ENCODE results near the gene FFAR2. TPM values are rescaled to one million over a fixed set of nuclear protein-coding genes. Genes with fewer than 3 reads are reported as not detected.

The FFAR2 gene
- polyA plus RNA-seq, 3 donors from 2014 or later: 0.12 to 1.6 (median 0.15) TPM

DNA sequence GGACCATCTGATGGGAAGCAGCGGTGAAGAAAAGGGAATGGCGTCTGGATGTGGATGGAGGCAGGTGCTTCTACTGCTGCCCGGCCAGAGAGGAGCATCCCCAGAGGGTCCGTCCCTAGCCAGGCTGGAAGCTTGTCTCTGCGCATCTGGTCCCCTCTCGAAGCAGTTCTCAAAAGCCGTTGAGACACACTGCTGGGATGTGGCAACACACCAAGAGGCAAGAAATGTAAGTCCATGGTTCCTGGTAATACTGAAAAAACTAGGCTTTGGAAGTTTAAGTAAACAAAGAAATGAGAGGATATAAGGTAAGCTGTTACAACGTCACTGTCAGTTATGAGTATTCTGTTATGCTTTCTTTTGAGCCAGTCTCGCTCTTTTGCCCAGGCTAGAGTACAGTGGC, 15.1 kb upstream of the FFAR2 start:
- Mint-ChIP-seq H3K9me3 (no peaks in the 10 kb centered on the region), H3K27me3 (ENCODE audit: low read depth in 3 of 3) (peaks cover 0 to 4% (median 4%) of the 10 kb centered on the region in 3 donors), H3K4me1 (peaks cover 25 to 42% of the 10 kb centered on the region in 2 donors), H3K4me3 (no peak overlapping the region), H3K27ac (peak overlapping the region in 2 of 6 donors; percentile 31 to 50), H3K36me3 (no peaks in the 10 kb centered on the region)
- no peak for DNase-seq

DNA sequence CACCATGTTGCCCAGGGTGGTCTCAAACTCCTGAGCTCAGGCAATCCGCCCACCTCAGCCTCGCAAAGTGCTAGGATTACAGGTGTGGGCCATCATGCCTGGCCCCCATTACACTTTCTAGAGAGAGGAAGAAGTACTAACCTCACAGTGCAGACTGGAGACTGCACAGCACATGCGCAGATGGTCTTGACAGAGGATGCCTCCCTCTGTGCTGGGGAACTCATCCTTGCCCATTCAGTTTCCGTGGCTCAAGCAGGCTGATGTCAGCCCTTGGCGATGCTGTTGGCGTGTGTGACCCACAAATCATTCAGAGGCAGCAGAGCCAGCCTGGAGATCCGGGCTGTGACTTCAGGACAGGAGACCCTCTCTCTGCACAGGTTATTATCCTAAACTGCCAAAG, 14.6 kb upstream of the FFAR2 start:
- H3K4me1 Mint-ChIP-seq: peaks cover 27 to 42% of the 10 kb centered on the region in 2 donors
- peak overlapping the region in 2 of 6 donors; percentile 49 to 50 for H3K27ac Mint-ChIP-seq
- H3K4me3 Mint-ChIP-seq: no peak overlapping the region
- peaks cover 0 to 4% (median 3%) of the 10 kb centered on the region in 3 donors for H3K27me3 Mint-ChIP-seq (ENCODE audit: low read depth in 3 of 3)
- no peak for DNase-seq
- no peaks in the 10 kb centered on the region for H3K36me3 Mint-ChIP-seq
- H3K9me3 Mint-ChIP-seq: no peaks in the 10 kb centered on the region

GRCh38 chr19:35435896-35436295, 12.2 kb upstream of the FFAR2 start:
- Mint-ChIP-seq H3K4me1 (peaks cover 22 to 32% of the 10 kb centered on the region in 2 donors), H3K9me3 (no peaks in the 10 kb centered on the region), H3K27ac (peak overlapping the region in 5 of 6 donors; percentile 64 to 85 (median 77)), H3K4me3 (peak overlapping the region; percentile 47 to 75 (median 58)), H3K27me3 (ENCODE audit: low read depth in 3 of 3) (peaks cover 2 to 4% (median 3%) of the 10 kb centered on the region in 3 donors), H3K36me3 (no peaks in the 10 kb centered on the region)
- DNase-seq: no peak

DNA sequence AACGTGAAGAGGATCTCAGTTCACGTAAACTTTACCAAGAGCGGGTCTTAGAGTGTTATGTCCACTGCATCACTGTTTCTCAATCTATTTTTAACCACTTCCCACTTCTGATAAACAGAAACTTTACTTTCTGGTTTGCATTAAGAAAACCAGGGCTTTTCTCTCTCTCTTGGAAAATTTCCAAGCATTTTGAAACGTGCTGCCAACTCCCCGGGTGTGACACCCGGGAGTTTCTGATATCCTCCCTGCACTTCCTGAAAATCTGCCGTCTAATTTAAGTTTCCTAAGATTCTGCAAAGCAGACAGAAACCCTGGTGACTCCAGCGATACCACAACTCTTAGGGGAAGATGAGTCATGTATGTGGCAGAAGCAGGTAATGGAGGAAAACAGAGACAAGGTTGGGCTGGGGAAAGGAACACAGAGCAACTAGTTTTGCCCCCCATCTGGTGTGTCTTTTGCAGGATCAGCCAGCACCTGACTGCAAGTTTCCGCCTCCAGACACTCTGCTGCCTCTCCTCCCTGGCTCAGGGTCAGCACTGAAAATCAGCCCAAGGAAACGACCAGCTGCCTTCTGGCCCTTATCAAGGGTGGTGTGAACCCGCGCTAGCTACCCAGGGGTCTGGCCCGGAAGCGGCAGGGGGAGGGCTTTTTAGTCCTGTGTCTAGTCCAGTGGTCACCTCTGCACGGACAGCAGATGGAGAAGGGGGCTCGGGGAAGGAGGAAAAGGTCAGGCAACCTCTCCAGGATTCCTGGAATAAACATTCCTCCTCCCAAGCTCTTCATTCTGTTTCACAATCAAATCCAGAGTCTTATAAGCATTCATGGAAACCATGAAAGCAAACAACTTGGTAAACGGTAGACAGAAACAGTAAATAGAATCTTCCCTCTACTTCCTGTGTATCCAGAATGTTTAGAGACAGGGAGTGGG, 11.3 kb upstream of the FFAR2 start:
- H3K27ac Mint-ChIP-seq: peak overlapping the region; percentile 29 to 85 (median 76)
- H3K36me3 Mint-ChIP-seq: no peaks in the 10 kb centered on the region
- no peaks in the 10 kb centered on the region for H3K9me3 Mint-ChIP-seq
- H3K27me3 Mint-ChIP-seq (ENCODE audit: low read depth in 3 of 3): peaks cover 2 to 4% (median 3%) of the 10 kb centered on the region in 3 donors
- peaks cover 21 to 24% of the 10 kb centered on the region in 2 donors for H3K4me1 Mint-ChIP-seq
- H3K4me3 Mint-ChIP-seq: peak overlapping the region; percentile 47 to 75 (median 58)
- peak; percentile 21 to 31 (median 27) for DNase-seq

DNA sequence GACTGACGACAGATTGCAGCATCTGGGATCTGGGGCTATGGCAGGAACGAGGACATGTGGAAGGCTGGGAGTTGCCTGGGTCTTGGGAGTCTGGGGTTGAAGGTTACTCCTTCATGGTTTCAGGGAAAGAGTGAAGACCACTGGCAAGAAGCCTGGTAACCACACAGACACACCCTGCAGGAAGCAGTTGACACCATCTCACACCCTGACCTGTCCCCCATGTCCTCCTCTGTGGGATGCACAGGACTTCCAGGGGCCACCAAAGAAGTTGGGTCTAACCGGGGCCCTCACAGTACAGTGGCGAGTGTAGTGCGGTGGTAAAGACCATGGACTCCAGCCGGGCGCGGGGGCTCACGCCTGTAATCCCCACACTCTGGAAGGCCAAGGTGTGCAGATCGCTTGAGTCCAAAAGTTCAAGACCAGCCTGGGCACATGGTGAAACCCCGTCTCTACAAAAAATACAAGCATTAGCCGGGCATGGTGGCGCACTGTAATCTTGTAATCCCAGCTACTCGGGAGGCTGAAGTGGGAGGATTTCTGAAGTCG, 10.6 kb upstream of the FFAR2 start:
- H3K4me1 Mint-ChIP-seq: peaks cover 21 to 24% of the 10 kb centered on the region in 2 donors
- no peaks in the 10 kb centered on the region for H3K9me3 Mint-ChIP-seq
- H3K27me3 Mint-ChIP-seq (ENCODE audit: low read depth in 3 of 3): peaks cover 2 to 4% (median 3%) of the 10 kb centered on the region in 3 donors
- DNase-seq: no peak
- H3K27ac Mint-ChIP-seq: peak overlapping the region in 2 of 6 donors; percentile 11 to 57
- H3K4me3 Mint-ChIP-seq: peak overlapping the region in 2 of 5 donors; percentile 10 to 59
- no peaks in the 10 kb centered on the region for H3K36me3 Mint-ChIP-seq

DNA sequence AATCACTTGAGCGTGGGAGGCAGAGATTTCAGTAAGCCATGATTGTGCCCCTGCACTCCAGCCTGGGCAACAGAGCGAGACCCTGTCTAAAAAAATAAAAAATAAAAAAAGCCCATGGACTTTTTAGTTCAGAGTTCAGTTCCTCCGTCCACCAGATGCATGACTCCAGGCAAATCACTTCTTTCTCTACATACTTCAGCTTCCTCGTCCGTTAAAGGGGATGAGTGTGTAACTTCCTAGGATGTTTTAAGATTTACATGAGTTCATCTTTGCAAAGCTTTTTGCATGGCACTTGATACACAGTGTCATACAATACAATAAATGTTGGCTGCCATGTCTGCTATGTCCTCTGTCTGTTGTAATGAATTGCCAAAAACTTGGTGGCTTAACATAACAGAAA, 10.0 kb upstream of the FFAR2 start:
- H3K36me3 Mint-ChIP-seq: no peaks in the 10 kb centered on the region
- H3K27ac Mint-ChIP-seq: peak overlapping the region in 2 of 6 donors; percentile 49 to 62
- H3K4me3 Mint-ChIP-seq: peak overlapping the region in 1 of 5 donors; percentile 41
- no peaks in the 10 kb centered on the region for H3K9me3 Mint-ChIP-seq
- no peak for DNase-seq
- H3K27me3 Mint-ChIP-seq (ENCODE audit: low read depth in 3 of 3): peaks cover 2 to 4% (median 3%) of the 10 kb centered on the region in 3 donors
- peaks cover 21 to 24% of the 10 kb centered on the region in 2 donors for H3K4me1 Mint-ChIP-seq

GRCh38 chr19:35438527-35438926, 9.5 kb upstream of the FFAR2 start:
- peaks cover 2 to 4% (median 3%) of the 10 kb centered on the region in 3 donors for H3K27me3 Mint-ChIP-seq (ENCODE audit: low read depth in 3 of 3)
- peak overlapping the region in 3 of 6 donors; percentile 49 to 62 (median 59) for H3K27ac Mint-ChIP-seq
- no peak for DNase-seq
- H3K4me1 Mint-ChIP-seq: peaks cover 21 to 24% of the 10 kb centered on the region in 2 donors
- H3K9me3 Mint-ChIP-seq: no peaks in the 10 kb centered on the region
- H3K36me3 Mint-ChIP-seq: no peaks in the 10 kb centered on the region
- no peak overlapping the region for H3K4me3 Mint-ChIP-seq

- Mint-ChIP-seq H3K27me3 (ENCODE audit: low read depth in 3 of 3) (peaks cover 2 to 4% (median 3%) of the 10 kb centered on the region in 3 donors), H3K36me3 (no peaks in the 10 kb centered on the region), H3K27ac (peak overlapping the region in 3 of 6 donors; percentile 51 to 76 (median 59)), H3K4me3 (no peak overlapping the region), H3K4me1 (peaks cover 25 to 28% of the 10 kb centered on the region in 2 donors), H3K9me3 (no peaks in the 10 kb centered on the region)
- no peak for DNase-seq
Measured at GRCh38 chr19:35439921-35440320, 8.1 kb upstream of the FFAR2 start.

GRCh38 chr19:35442091-35442490, 6.0 kb upstream of the FFAR2 start:
- Mint-ChIP-seq H3K4me1 (peaks cover 27 to 31% of the 10 kb centered on the region in 2 donors), H3K27ac (peak overlapping the region in 3 of 6 donors; percentile 35 to 68 (median 39)), H3K27me3 (ENCODE audit: low read depth in 3 of 3) (peaks cover 0 to 9% (median 3%) of the 10 kb centered on the region in 3 donors), H3K4me3 (no peak overlapping the region), H3K36me3 (no peaks in the 10 kb centered on the region), H3K9me3 (no peaks in the 10 kb centered on the region)
- no peak for DNase-seq

DNA sequence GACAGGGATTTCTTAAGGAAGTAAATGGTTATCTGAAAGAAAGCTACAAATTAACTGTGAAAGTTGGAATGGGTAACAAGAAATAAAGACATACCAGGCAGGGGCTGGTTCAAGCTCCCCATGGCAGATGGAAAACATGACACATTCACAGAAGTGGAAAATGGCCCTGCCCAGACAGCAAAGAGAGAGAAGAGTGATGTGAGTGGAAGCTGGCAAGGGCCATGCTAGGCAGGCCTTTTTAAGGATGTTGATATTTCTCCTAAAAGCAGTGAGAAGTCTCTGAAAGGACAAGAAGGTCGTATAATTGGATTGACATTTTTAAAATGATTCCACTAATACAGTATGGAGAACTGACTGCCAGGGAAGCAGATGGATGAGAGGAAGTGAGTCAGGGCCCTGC, 3.3 kb upstream of the FFAR2 start:
- Mint-ChIP-seq H3K9me3 (no peaks in the 10 kb centered on the region), H3K27me3 (ENCODE audit: low read depth in 3 of 3) (peaks cover 2 to 12% (median 3%) of the 10 kb centered on the region in 3 donors), H3K4me3 (no peak overlapping the region), H3K4me1 (peaks cover 26 to 40% of the 10 kb centered on the region in 2 donors), H3K36me3 (no peaks in the 10 kb centered on the region), H3K27ac (peak overlapping the region in 5 of 6 donors; percentile 86 to 97 (median 96))
- no peak for DNase-seq

GRCh38 chr19:35445826-35446593, 2.0 kb upstream of the FFAR2 start:
- Mint-ChIP-seq H3K27ac (peak overlapping the region; percentile 88 to 99 (median 96)), H3K36me3 (no peaks in the 10 kb centered on the region), H3K4me3 (peak overlapping the region; percentile 58 to 69 (median 60)), H3K9me3 (no peaks in the 10 kb centered on the region), H3K27me3 (ENCODE audit: low read depth in 3 of 3) (peaks cover 3 to 10% (median 6%) of the 10 kb centered on the region in 3 donors), H3K4me1 (peaks cover 28 to 41% of the 10 kb centered on the region in 2 donors)
- peak; percentile 79 to 86 (median 85) for DNase-seq

DNA sequence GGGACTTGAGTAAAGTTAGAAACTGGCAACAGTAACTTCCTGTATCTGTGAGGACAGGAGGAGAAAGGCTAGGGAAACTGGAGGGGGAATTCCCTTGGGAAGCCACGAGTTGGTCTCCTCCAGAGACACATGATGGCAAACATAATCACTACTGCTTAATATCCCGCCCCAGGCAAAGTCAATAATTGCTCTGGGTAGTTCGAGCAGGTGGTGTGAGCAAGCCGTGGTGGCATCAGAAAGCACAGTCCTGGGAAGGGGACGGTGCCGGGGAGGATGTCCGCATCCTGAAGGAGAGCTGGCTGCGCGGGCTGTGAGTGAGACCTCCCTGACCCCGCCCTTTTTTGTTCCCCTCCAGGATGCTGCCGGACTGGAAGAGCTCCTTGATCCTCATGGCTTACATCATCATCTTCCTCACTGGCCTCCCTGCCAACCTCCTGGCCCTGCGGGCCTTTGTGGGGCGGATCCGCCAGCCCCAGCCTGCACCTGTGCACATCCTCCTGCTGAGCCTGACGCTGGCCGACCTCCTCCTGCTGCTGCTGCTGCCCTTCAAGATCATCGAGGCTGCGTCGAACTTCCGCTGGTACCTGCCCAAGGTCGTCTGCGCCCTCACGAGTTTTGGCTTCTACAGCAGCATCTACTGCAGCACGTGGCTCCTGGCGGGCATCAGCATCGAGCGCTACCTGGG, 1.4 kb downstream of the FFAR2 start:
- Mint-ChIP-seq H3K4me1 (peaks cover 46 to 65% of the 10 kb centered on the region in 2 donors), H3K4me3 (no peak overlapping the region), H3K27me3 (ENCODE audit: low read depth in 3 of 3) (peaks cover 3 to 10% (median 8%) of the 10 kb centered on the region in 3 donors), H3K36me3 (peaks cover 0 to 3% (median 0%) of the 10 kb centered on the region in 3 donors), H3K9me3 (no peaks in the 10 kb centered on the region), H3K27ac (peak overlapping the region in 5 of 6 donors; percentile 16 to 97 (median 58))
- no peak for DNase-seq
